GM23338 (cell line): ENCODE measurements around the gene REEP6.

ENCODE experiments used
- CREB1 ChIP-seq: fragments of 250-450 bp; sonication (Bioruptor Pico); IDR thresholded peaks from 2 replicates; pipeline ENCODE4 v1.5.0; 2020; ENCODE audit warnings: low read depth, mild to moderate bottlenecking, moderate library complexity
- CTCF ChIP-seq, 2 experiments: fragments of 200-600 bp in 1 of 2; sonication (generic) in 1 of 2; conservative IDR thresholded peaks; 2 replicates each; pipeline versions ENCODE4 v1.5.1 to v1.6.1; 2016 to 2017; ENCODE audit warnings: antibody characterized with exemption in 2 of 2, low read depth in 2 of 2, mild to moderate bottlenecking in 2 of 2, moderate library complexity in 1 of 2
- ETS1 ChIP-seq: IDR thresholded peaks from 2 replicates; pipeline ENCODE4 v1.6.1; 2016; ENCODE audit warnings: antibody characterized with exemption
- EZH2 ChIP-seq: fragments of 200-600 bp; sonication (generic); IDR thresholded peaks from one replicate; pipeline ENCODE4 v1.8.0; 2017; ENCODE audit warnings: antibody characterized with exemption, mild to moderate bottlenecking, low read depth; ENCODE audit not compliant: unreplicated experiment
- EZH2phosphoT487 ChIP-seq: fragments of 200-600 bp; sonication (generic); IDR thresholded peaks from one replicate; pipeline ENCODE4 v1.8.1; 2018; ENCODE audit warnings: antibody characterized with exemption; ENCODE audit not compliant: unreplicated experiment
- JUNB ChIP-seq: IDR thresholded peaks from one replicate; pipeline ENCODE4 v1.6.1; 2016; ENCODE audit warnings: antibody characterized with exemption; ENCODE audit not compliant: unreplicated experiment
- NANOG ChIP-seq: IDR thresholded peaks from 2 replicates; pipeline ENCODE4 v1.6.1; 2016; ENCODE audit warnings: antibody characterized with exemption, borderline replicate concordance
- POLR2AphosphoS5 ChIP-seq: IDR thresholded peaks from 2 replicates; pipeline ENCODE4 v1.6.1; 2016; ENCODE audit warnings: antibody characterized with exemption, low read depth
- REST ChIP-seq: IDR thresholded peaks from one replicate; pipeline ENCODE4 v1.6.1; 2018; ENCODE audit warnings: antibody characterized with exemption; ENCODE audit not compliant: unreplicated experiment
- STAT1 ChIP-seq: IDR thresholded peaks from one replicate; pipeline ENCODE4 v1.6.1; 2016; ENCODE audit warnings: antibody characterized with exemption; ENCODE audit not compliant: unreplicated experiment
- ZNF114 ChIP-seq: fragments of 250-450 bp; sonication (Bioruptor Pico); IDR thresholded peaks from 2 replicates; pipeline ENCODE4 v1.5.0; 2020; ENCODE audit warnings: mild to moderate bottlenecking, moderate library complexity
- ZNF331 ChIP-seq: fragments of 250-450 bp; sonication (Bioruptor Pico); IDR thresholded peaks from 2 replicates; pipeline ENCODE4 v1.5.0; 2020; ENCODE audit warnings: low read depth, mild to moderate bottlenecking, moderate library complexity
- ZNF462 ChIP-seq: fragments of 250-450 bp; sonication (Bioruptor Pico); IDR thresholded peaks from 2 replicates; pipeline ENCODE4 v1.5.0; 2020; ENCODE audit warnings: mild to moderate bottlenecking, moderate library complexity

GRCh38 chr19:1507763-1508506 is 17.0 kb downstream of the REEP6 start:
- TF ChIP-seq CTCF (conservative IDR thresholded peaks at IDR 0.05; ENCODE audit: low read depth in 2 of 2) (no peak), EZH2 (no peak), ZNF462 (CRISPR knock-in tag) (no peak), POLR2AphosphoS5 (peak; percentile 66), ZNF114 (CRISPR knock-in tag) (no peak), EZH2phosphoT487 (no peak), REST (no peak), ETS1 (no peak), JUNB (no peak), NANOG (no peak), CREB1 (CRISPR knock-in tag) (peak; percentile 87), ZNF331 (CRISPR knock-in tag) (no peak), STAT1 (no peak)
